HTR-8/SVneo (cell line): ENCODE measurements around the gene MORC1.
A peak's percentile ranks its signal among the peaks of the same experiment; 100 is the strongest.

Experiments used
- DNase-seq: peaks from one replicate; pipeline ENCODE4 v3.0.0; 2011; ENCODE audit warnings: low spot score, mixed read lengths; ENCODE audit not compliant: insufficient read length
- FAIRE-seq: peaks from 2 replicates; lab custom pipeline; 2011; peaks lifted over from hg19 to GRCh38; lab: Jason Lieb, UNC

Gene MORC1

DNA sequence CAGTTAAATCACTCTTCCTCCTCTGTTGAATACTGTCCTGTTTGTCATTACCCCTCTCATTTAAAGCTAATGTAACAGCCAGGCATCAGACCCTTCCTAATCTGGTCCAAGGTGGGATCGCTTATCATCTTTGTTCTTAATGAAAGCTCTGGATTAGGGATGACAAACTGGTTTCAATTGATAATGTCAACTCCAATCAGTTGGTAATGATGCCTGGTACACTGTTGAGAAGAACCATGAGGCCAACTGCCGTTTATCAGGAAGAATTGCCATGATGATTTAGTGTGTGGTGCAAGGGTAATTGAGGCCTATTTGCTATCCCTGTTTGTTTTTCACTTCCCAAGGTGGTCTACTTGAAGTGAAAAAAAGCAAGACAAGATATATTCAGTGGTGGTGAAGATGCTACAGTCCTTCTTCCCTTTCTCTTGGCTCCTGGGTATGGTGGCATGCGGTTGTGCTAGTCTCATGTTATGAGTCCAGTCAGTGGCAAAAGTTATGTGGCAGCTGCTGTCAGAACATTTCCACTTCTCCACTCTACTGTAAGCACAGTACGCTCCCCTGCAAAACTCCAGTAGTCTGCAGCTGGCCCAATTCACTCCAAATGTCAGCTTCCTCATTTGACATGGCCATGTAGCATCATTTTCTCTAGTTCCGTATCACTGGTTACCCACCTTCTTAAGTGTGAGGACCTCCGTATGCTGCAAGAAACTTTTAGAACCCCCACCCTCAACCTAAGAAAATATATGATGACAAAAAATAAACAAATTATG is 72.5 kb downstream of the MORC1 start:
- DNase-seq (no peak), FAIRE-seq (no peak)

DNA sequence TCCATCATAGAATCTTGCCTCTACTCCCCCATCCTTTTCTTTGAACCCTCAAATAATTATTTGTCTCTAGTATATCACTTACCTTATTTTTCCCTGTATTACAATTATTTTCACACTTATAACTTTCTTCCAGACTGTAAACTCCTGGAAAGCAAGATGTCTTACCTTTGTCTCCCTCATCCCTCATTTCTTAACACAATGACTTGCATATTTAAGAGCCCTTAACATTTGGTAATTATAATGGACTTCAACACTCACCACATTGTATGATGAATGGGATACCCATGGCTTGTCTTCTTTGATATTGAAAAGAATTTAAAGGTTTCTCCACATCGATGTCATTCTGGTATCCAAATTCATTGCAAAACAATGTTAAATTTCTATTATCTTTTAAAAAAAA is 82.9 kb downstream of the MORC1 start:
- DNase-seq: no peak
- no peak for FAIRE-seq

DNA sequence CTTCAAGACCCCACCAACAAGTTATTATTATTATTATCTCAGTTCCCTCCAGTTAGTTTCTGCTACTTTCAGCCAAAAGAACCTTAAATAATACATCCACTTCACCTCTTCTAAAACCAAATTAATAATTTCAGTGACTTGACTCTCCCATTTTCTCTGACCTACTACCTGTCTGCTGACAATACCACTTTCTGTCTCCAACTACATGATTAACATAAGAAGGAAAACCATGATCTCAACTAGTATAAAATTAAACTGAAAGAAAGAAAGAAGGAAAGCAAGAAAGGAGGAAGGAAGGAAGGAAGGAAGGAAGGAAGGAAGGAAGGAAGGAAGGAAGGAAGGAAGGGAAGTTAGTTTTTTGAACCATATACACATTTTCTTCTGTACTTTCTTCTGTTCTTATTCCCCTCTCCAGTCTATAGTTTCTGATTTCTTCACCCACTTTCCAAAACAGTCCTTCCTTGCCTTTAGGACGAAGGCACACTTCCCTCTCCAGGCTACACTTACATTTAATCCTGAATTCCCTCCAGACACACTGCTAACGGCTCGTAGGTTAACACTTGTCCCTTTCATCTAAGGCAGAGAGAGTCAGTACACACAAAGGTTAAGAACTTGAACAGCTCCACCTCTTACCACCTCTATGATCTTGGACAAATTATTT is 84.8 kb downstream of the MORC1 start:
- no peak for FAIRE-seq
- DNase-seq: no peak

DNA sequence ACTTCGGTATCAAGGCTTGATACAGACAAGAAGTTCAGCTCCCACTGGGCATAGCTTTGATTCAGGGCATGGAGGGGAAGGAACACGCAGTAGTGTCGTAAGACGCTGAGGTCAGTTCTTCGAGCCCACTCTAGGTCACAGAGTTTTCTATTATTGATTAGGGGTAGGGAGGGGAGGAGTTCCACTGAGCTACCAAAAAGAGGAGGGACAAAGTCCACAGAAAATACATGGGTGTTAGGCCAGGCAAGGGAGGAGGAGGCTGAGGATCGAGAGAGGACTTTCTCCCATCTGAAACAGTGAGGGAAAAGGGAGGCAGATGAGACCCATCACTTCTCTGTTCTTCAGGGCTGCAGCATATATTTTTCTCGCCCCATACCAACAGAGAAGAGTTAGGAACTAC is 89.2 kb downstream of the MORC1 start:
- DNase-seq (no peak), FAIRE-seq (no peak)

DNA sequence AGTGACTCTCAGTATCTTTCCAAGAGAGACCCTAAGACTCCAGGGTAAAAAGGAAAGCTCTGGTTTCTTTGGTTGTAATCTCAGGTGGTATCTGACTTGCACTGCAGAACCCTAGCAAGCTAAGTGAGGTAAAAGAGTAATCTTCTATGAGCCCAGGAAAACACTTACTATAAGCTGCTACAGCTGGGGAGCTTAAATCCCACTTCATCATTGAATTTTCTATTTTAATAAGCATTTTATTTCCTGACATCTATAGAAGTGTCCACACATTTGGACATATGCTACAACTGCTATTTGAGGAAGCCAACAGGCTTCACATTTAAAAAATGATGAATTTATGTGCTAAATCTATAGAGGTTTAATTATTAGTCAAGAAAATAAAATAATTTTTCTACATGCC is 91.1 kb downstream of the MORC1 start:
- DNase-seq (no peak), FAIRE-seq (no peak)

DNA sequence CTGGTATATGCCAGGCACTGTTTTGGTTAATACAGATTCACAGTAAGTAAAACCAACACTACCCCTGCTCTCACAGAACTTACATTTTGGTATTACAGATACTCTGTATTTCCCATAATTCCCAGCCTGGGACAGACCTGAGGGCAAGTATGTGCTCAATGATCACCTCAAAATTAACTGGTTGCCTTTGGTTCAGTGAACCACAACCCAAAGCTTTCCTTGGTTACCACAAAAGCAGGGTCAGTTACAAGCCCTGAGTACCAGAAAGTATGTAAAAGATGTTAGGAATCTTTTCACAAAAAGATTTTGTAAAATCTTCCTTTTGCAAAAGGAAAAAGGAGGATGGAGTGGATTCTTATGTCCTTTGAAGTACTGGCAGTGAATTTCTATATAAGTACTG is 92.0 kb downstream of the MORC1 start:
- FAIRE-seq: no peak
- no peak for DNase-seq

DNA sequence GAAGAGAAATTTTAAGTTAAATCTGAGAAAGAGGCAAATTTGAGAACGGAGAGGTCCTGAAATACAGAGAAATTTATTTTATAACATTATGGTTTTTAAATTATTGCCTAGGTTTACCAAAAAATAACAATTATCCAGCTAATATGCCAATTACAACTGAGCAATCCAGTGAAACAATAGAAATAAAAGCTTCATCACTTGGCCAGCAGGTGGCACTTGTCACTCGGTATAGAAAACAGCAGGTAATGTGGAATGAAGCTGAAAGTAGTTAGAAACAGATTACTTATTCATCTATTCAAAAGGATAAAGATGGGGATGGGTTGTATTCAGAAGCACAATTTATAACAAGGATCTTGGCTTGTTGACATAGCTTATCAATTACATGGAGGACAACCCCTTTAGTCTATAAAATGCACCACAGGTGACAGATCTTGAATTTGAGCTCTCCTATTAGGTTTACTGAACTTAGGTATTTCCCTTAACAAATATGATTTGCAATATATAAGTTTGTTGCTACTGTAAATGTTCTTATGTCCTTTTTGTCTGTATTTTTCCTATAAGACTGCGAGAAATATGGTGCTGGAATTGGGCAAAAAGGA is 94.2 kb downstream of the MORC1 start:
- peak; percentile 27 for DNase-seq
- FAIRE-seq: no peak

DNA sequence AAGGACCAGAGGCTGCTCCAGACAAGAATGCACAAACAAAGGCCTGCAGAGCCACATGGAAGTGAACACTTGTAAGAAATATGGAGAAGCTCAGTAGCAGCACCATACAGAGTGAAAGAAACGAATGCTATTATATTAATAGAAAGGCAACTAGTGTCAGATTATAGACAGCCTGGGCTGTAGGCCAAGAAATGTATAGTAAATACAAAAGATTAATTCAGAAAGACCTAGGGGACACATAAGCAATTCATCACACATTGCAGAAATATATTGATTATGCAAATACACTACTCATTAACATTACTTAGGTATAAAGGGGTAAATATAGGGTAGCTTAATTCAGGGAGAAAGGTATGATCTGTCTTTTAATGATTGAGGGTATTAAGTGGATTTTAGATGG is 94.8 kb downstream of the MORC1 start:
- no peak for DNase-seq
- FAIRE-seq: no peak

DNA sequence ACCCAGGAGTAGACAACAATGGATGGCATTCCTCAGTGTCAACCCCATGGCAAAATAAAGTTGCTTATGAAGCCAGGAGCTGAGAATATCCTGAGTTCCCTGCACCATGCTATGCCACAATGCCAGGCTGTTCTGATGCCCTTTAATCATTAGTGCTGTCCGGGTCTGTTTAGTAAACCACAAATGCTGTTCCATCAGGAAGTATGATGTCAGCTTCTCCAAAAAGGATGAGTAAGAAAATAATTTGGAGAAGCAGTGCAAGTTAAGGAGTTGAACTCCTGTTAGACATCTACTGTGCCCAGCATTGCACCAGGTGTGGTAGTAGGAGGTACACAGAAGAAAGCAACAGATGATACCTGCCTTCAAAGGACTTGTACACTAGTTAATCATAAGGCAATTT is 96.4 kb downstream of the MORC1 start:
- no peak for FAIRE-seq
- no peak for DNase-seq

DNA sequence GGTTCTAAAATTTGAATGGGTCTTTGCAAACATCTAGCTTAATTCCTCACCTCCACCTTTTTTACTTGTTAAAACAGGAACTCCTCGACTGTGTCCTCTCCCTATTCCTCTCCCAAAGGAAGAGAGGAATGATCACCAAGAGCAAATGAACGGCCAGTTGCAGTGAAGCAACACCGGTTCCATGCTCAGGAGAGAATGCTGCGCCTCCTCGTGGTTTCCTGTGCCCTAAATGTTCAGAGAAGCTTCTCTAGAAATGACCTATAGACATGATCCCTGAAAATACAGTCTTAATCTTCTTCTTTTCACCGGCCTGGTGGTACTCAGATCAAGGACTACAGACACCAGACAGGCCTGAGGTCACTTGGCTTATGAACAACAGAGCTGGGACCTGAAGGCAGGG is 99.1 kb downstream of the MORC1 start:
- no peak for DNase-seq

DNA sequence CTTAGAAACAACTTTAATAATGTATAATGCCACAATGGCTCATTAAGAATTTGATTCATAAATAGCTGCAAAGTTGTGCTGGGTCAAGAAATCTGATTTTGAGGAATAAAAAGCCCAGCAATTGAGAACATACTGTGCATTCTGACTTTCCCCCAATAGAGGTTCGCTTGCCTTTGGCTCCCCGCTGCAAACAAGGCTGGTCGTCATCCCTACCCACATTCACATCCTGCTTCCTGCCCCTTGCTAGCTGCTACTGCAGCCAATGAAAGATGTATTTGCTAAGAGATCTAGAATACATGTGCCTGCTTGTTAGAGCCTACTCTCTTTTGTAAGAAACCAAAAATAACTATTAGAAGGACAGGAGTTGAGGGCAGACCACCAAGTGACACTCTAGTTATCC is 112.5 kb downstream of the MORC1 start:
- FAIRE-seq: no peak
- DNase-seq: no peak

More for the DNA sequence above, 99.1 kb downstream of the MORC1 start:
- FAIRE-seq: no peak

DNA sequence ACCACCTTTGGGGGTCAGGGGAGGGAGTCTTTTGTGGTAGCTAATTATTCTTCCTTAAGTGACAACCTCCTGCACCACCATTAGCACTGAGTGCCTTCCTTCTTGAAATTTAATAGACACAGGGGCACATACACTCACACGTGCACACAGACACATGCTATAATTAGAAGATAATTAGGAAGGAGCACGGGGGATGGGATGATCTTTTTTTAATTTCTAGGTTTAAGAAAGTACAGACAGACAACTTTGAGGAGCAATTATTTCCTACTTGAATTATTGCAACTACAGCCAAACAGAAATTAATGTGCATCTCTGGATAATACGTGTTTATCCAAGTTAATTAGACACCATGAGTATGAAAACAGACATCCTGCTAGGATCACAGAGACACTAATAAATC is 119.5 kb downstream of the MORC1 start:
- FAIRE-seq (no peak), DNase-seq (no peak)

DNA sequence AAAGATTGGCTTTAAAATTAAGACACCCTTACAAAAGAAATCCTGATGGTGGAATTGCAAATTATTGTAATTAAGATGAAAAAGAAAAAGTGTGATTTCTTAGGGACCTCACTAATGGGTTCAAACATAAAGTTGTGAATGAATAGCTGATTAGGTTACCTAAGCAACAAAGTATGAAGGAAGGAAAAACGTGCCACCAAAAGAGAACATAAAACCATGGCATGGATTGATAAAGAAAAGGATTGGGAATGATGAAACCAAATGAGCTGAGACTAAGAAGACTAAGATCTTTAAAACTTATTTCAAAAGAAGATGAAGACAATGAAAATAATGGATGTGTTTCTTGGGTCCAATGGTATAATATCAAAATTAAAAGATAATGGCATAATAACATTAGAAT is 132.1 kb downstream of the MORC1 start:
- DNase-seq (no peak), FAIRE-seq (no peak)

DNA sequence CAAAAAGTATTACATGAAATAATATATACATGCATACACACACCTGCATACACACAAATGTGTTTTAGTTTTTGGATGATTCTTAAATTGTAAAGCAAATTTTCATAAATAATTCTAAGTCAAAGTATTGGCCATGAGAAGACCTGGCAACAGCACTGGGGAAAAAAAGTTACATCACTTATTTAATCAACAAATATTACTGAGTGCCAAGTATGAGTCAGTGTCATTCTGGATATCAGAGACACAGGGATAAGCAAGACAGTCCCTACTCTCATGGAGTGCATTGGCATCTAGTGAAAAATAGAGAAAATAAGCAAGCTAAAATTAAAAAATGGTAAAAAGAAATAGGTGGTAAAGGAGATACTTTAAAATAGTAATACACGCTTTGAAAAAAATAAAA is 134.9 kb downstream of the MORC1 start:
- DNase-seq: no peak
- no peak for FAIRE-seq

DNA sequence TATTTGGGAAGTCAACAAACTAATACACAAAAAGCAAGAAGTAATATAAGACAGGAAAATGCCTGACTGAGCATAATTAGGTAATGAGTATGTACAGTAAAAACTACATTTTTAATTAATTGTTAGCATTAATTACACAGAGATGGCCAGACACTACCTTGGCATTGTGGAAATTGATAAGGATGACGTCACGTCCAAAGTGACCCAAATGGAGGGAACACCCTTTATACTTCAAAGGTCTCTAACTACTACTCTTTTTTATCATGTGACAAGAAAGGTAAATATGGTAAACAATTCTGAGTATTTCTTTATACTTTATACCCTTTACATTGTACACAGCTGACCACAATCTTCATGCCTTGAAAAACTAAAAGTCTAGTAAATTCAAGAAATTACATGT is 141.9 kb downstream of the MORC1 start:
- DNase-seq (no peak), FAIRE-seq (no peak)

DNA sequence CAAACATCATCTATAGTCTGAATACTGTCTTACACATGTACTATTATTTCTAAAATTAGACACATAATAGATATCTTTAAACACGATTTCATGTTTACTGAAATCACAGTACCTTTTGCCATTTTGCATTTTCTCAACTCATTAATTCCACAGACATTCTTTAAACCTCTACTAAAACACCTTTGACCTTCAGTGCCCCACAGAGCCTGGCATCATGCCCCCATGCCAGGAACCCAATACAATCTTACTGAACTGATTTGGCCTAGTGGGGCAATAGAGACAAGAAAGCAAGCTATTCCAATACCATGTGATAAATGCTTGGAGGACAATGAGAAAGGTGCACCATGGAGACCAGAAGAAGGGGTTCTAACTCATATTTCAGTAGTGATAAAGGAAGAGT is 144.9 kb downstream of the MORC1 start:
- no peak for FAIRE-seq
- DNase-seq: no peak

DNA sequence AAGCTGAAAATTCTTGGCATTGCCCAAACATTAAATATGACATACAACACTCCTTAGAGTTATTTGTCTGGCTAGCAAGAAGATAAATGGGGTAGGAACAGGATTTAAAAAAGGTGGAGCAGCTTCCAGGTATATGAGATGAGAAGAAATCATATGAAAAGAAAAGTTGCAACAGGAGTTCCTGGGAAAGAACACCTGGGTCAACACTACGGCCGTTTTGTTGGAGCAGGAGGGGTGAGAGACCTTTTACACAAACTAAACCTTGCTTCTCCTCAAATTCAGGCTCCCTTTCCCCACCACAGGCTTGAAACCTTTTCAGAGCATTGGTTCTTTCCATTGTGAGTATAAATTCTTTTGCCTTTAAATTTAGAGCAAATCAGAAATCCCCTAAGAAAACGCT is 145.5 kb downstream of the MORC1 start:
- FAIRE-seq: no peak
- no peak for DNase-seq

DNA sequence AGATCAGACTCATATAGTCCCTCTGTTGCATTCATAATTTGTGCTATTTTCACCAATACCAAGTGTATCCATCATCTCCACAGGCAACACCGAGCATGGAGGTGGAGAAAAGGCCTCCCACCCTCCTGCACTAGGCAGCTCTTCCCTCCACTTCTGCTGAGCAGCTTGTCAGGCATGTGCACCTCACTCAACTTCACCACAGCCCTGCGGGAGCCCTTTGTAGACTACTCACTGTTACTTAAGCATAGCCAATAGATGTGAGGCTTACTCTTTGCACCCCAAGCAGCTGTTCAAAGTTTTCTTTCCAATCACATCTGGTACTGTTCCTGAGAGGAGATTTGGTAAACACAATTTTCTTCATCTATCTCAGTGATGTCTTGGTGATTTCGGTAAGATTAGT is 147.4 kb downstream of the MORC1 start:
- no peak for DNase-seq
- FAIRE-seq: no peak

DNA sequence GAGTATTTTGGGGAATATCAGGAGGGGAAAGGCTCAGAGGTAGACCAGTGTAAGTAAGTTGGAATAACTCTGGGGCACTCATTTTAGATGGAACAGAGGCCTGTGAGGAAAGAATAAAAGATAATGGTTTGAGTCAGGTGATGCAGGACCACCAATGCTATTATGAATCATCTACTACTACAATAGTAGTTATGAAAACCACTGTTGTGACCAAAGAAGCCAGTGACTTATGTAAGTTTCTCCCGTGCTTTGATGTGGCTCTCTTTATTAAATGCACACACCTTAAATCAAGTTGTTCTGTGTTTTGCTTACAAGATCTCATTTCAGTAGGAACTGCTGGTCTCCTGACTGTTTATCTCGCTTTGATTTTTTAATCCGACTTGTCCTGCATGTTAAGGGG is 151.2 kb downstream of the MORC1 start:
- FAIRE-seq (no peak), DNase-seq (no peak)

DNA sequence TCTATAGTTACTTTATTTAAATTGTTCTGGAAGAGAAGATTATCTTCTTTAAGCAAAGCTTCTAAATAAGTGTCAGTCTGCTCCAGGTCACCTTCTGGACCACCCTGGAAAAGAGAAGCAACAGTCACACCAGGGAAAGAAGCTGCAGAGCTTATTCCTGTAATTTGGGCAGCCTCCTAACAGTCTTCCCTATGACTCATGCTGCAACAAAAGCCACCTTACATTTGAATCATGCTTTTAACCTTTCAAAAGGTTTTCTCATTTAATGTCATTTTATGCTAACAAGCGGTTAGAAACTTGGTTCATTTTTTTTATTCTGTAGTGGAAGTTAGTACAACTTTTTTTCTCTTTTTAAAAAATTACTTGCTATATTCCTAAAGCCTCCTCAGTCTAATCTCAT is 158.9 kb downstream of the MORC1 start:
- FAIRE-seq (no peak), DNase-seq (no peak)

DNA sequence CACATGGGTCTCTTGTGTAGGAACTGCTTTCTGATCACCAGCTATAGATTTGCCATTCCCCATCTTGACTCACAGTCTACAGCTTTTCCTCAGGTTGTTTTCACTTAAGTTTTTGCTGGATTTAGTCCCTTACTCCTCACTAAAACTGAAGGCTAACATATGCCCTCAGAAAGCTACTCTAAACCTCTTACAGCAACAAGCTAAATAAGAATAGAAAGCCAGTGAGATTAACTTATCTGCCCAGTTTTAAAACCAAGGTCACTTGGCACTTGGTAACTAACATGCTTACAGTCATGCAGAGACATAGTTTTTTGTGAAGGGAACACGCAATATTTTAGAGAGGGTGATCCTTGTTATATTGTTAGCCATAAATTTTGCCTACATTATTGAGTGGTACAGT is 164.2 kb downstream of the MORC1 start, which contains the start of gene GUCA1C:
Gene GUCA1C (minus strand): TSS at position 180 of the 400 bp plus-strand sequence. CDS start 117 bp downstream, at position 63.
- FAIRE-seq: no peak
- DNase-seq: no peak

DNA sequence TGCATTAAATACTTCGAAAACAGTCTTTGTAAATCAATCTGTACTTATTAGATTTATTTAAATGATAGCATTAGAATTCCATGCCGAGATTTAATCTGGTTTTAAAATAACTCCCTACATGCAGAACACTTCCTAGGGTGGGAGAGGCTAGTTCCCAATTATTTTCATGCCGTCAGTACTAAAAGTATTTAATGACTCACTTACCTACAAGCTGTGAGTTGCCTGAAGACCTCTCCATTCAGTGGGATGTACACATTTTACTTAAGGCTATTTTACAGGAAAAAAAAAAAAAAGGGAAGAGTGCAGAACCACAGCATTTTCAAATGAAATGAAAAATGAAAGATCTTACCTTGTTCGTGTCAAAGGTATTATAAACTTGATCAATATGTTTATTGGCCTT is 164.7 kb downstream of the MORC1 start:
- FAIRE-seq (no peak), DNase-seq (no peak)
